AG04450 (cell line): ENCODE results near the gene CNGB1. TPM values are rescaled to one million over a fixed set of nuclear protein-coding genes. Genes with fewer than 3 reads are reported as not detected.

ENCODE experiments used
- CTCF ChIA-PET: fragments of 300-600, 350-600 bp; formaldehyde crosslinking; extraction: SDS; loops from one replicate; lab custom pipeline; 2022; ENCODE audit warnings: antibody characterized with exemption, inconsistent platforms; lab: Charles Lee
- POLR2A ChIA-PET: fragments of 350-600 bp; formaldehyde crosslinking; extraction: SDS; loops from one replicate; lab custom pipeline; 2021; ENCODE audit warnings: antibody characterized with exemption, inconsistent platforms; lab: Yijun Ruan, JAX
- DNase-seq: peaks from one replicate; pipeline ENCODE4 v3.0.0-alpha.2; 2011; ENCODE audit warnings: low read depth, low spot score
- H3K27ac ChIP-seq: one replicate; pipeline ENCODE4 v1.5.1; 2012; ENCODE audit warnings: low read depth, low read length, control low read depth
- H3K27me3 ChIP-seq: one replicate; pipeline ENCODE4 v1.6.0; 2012; ENCODE audit warnings: low read length; ENCODE audit not compliant: control insufficient read depth, insufficient read depth
- H3K4me3 ChIP-seq: 2 replicates; pipeline ENCODE4 v1.5.1; 2011; ENCODE audit warnings: mild to moderate bottlenecking, low read depth, low read length, control low read depth
- H3K9me3 ChIP-seq: 2 replicates; pipeline ENCODE4 v1.5.1; 2012; ENCODE audit warnings: low read length; ENCODE audit not compliant: control insufficient read depth, insufficient read depth
- polyA plus RNA-seq: library from polyadenylated mRNA; depleted of rRNA; stranded (reverse); fragments of >200 nt; gene quantifications from 2 replicates; pipeline ENCODE4 v1.2.3, GENCODE V29; 2011
- TF ChIP-seq, protein P1 (sequence below): IDR thresholded peaks from 2 replicates; pipeline ENCODE4 v1.5.1; 2011; ENCODE audit warnings: low read depth, low read length, control low read depth, inconsistent platforms

Gene CNGB1
- polyA plus RNA-seq, 1 experiment = not detected

DNA sequence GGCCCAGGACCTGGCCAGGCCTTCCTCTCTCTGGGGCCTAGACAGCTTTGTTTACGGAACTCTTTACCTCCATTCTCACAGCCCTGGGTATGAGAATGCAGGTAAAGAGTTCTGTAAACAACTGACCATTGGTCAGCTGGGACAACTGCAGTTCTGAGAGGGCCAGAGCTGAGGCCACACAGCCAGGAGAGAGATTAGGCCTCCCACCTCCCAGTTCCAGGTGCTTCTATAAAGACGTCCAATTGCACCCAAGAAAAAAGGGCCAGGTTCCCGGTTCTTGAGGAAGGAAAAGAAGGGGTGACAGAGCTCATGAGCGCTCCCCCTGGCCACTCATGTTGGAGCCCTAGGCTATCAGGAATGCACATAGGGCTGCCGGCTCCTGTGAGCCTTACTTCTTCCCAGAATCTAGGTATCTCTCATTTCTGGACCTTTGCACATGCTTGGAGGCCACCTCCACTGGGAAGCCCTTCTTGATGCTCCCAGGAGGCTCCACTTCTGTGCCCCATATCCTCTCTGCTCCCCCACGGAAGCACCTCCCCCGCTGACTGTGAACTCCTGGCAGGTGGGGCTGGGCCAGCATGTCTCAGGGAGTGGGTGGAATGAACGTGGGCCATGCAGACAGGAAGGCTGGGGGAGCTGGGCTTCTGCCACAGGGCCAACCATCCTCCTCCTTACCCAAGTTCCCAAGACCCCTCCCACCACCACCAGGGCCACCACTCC, 13.1 kb downstream of the CNGB1 start:
- TF ChIP-seq, protein P1, sequence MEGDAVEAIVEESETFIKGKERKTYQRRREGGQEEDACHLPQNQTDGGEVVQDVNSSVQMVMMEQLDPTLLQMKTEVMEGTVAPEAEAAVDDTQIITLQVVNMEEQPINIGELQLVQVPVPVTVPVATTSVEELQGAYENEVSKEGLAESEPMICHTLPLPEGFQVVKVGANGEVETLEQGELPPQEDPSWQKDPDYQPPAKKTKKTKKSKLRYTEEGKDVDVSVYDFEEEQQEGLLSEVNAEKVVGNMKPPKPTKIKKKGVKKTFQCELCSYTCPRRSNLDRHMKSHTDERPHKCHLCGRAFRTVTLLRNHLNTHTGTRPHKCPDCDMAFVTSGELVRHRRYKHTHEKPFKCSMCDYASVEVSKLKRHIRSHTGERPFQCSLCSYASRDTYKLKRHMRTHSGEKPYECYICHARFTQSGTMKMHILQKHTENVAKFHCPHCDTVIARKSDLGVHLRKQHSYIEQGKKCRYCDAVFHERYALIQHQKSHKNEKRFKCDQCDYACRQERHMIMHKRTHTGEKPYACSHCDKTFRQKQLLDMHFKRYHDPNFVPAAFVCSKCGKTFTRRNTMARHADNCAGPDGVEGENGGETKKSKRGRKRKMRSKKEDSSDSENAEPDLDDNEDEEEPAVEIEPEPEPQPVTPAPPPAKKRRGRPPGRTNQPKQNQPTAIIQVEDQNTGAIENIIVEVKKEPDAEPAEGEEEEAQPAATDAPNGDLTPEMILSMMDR = no peak
- CTCF ChIA-PET = interaction anchor here (0.6 to 1.4 kb wide), 2 partner anchors 58 to 140 kb away, joined by 3 to 4 read pairs; no protein-coding TSS in a partner anchor

DNA sequence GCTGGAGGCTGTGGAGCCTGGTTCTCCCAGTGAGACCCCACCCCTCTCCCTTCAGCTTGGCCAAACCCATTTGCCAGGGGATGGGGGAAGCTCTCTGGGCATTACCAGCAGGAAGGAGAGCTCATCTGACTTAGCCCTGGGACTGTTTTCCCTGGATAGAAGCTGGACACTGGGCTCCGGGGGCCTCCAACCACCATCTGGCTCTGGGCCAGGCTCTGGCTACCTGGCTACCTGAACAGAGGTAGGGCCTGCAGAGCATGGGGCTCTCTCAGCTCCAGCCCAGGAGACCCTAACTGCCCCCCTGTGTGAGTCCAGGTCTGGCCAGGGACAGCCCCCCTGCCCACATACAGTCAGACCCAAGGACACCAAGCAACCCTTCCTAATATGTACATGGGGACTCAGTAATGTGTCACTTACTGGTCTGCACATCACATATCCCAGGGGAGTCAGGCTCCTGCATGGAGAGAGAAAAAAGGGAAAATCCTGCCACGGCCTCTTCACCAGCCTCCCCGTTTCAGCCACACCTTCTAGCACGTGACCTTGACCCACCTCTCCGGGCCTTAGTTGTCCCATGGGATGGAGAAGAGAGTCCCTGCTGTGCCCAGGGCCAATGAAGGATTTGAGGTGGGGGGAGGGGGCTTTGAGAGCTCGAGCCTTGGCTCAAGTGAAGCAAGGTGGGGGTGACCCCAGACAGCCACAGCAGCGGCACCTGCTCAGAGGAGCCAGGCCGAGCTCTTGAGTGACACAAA, 13.8 kb downstream of the CNGB1 start:
- no peak for DNase-seq
- H3K27me3 ChIP-seq = peaks cover 18% of the 10 kb centered on the region
- no peak overlapping the region for H3K4me3 ChIP-seq
- ChIA-PET CTCF (interaction anchor here (0.6 to 1.4 kb wide), 2 partner anchors 57 to 141 kb away, joined by 3 to 4 read pairs; no protein-coding TSS in a partner anchor), POLR2A (no interaction called here)
- no peak overlapping the region for H3K27ac ChIP-seq
- TF ChIP-seq, protein P1 = no peak
- H3K9me3 ChIP-seq = no peaks in the 10 kb centered on the region; the same call in 1 of the 2 replicates

More for the DNA sequence above, 13.1 kb downstream of the CNGB1 start:
- H3K4me3 ChIP-seq = no peak overlapping the region
- no peaks in the 10 kb centered on the region; the same call in 1 of the 2 replicates for H3K9me3 ChIP-seq
- no peak overlapping the region for H3K27ac ChIP-seq
- peaks cover 23% of the 10 kb centered on the region for H3K27me3 ChIP-seq
- POLR2A ChIA-PET = no interaction called here
- no peak for DNase-seq

DNA sequence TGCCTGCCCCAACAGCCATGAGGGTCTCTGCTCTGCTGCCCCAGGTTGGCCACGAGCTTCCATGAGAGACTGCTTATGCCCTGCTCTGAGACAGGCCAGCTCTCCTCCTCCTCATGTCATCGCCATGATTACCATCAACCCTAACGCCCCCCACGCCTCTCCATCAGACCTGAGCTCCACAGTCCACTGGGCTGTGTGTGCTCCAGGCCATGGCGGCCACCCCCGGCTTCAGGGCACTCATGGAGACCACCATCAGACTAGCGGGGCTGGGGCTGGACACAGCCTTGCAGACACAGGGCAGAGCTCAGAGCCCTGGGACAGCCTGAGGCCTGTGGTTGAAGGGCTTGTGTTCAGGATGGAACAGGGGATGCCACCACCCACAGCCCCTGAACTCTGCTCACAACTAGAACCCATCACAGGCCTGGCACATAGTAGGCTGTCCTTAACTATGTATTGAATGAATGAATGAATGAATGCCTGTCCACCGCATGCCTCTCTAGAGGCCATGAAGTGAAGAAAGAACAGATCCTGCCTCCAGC, 14.6 kb downstream of the CNGB1 start:
- H3K27me3 ChIP-seq = peaks cover 16% of the 10 kb centered on the region
- H3K9me3 ChIP-seq = no peaks in the 10 kb centered on the region; the same call in 1 of the 2 replicates
- DNase-seq = no peak
- ChIA-PET CTCF (interaction anchor here (1.1 to 1.4 kb wide), 2 partner anchors 43 to 56 kb away, joined by 3 to 4 read pairs; no protein-coding TSS in a partner anchor), POLR2A (no interaction called here)
- no peak overlapping the region for H3K27ac ChIP-seq
- TF ChIP-seq, protein P1 = no peak
- H3K4me3 ChIP-seq = no peak overlapping the region

DNA sequence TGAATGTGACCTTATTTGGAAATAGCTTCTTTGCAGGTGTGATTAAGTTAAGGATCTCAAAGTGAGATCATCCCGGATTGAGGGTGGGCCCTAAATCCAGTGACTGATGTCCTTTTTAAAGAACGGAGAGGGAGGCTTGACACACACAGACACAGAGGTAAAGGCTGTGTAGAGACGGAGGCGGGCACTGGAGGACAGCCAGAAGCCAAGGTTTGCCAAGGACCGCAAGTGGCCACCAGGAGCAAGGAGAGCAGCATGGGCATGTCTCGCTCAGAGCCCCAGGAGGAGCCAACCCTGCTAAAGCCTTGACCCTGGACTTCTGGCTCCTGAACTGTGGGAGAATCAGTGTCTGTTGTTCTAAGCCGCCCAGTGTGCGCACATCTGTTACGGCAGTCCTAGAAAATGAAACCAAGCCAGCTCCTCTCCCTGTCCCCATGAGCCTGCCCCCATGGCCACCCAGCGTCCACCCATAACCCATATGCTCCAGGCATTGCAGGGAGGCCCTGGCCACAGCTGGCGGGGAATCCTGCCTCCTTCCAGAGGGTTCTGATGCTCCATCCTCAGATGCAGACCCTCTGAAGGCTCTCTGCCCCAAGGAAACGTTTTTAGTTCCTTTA, 15.2 kb downstream of the CNGB1 start:
- no peak for DNase-seq
- Histone ChIP-seq H3K4me3 (no peak overlapping the region), H3K27me3 (peaks cover 16% of the 10 kb centered on the region), H3K9me3 (no peaks in the 10 kb centered on the region; the same call in 1 of the 2 replicates), H3K27ac (no peak overlapping the region)
- ChIA-PET CTCF (interaction anchor here (1.1 kb wide), 1 partner anchor 44 kb away, joined by 3 read pairs; no protein-coding TSS in a partner anchor), POLR2A (no interaction called here)
- TF ChIP-seq, protein P1 = no peak
